H9 (cell line): ENCODE results near the gene AGPAT1. TPM values are rescaled to one million over a fixed set of nuclear protein-coding genes. Genes with fewer than 3 reads are reported as not detected.

Experiments used
- DNase-seq: peaks from one replicate; pipeline ENCODE4 v3.0.0-alpha.2; 2017
- H2AFZ ChIP-seq: one replicate; pipeline ENCODE4 v1.6.1; 2013; ENCODE audit warnings: mild to moderate bottlenecking, low read length, control low read depth, moderate library complexity
- H2AK5ac ChIP-seq: 2 replicates; pipeline ENCODE4 v1.6.1; 2013; ENCODE audit warnings: low read length, control low read depth, mixed read lengths; ENCODE audit not compliant: insufficient read length
- H2BK120ac ChIP-seq: one replicate; pipeline ENCODE4 v1.6.1; 2013; ENCODE audit warnings: low read depth, mild to moderate bottlenecking, low read length, control low read depth, inconsistent platforms; ENCODE audit not compliant: poor library complexity, severe bottlenecking
- H2BK12ac ChIP-seq: 2 replicates; pipeline ENCODE4 v1.6.1; 2013; ENCODE audit warnings: low read length, control low read depth, mixed read lengths, low read depth; ENCODE audit not compliant: insufficient read length
- H2BK15ac ChIP-seq: 2 replicates; pipeline ENCODE4 v1.6.1; 2013; ENCODE audit warnings: low read depth, low read length, control low read depth
- H2BK20ac ChIP-seq: one replicate; pipeline ENCODE4 v1.6.1; 2013; ENCODE audit warnings: low read depth, mild to moderate bottlenecking, low read length, control low read depth, inconsistent platforms; ENCODE audit not compliant: poor library complexity, severe bottlenecking
- H2BK5ac ChIP-seq: 2 replicates; pipeline ENCODE4 v1.6.1; 2013; ENCODE audit warnings: low read length, control low read depth, mixed read lengths; ENCODE audit not compliant: insufficient read length
- H3K14ac ChIP-seq: 2 replicates; pipeline ENCODE4 v1.6.1; 2013; ENCODE audit warnings: low read length, control low read depth; ENCODE audit not compliant: insufficient read depth
- H3K18ac ChIP-seq: 2 replicates; pipeline ENCODE4 v1.6.1; 2013; ENCODE audit warnings: low read depth, mild to moderate bottlenecking, mixed read lengths, low read length, control low read depth; ENCODE audit not compliant: insufficient read length
- H3K23ac ChIP-seq: 2 replicates; pipeline ENCODE4 v1.6.1; 2013; ENCODE audit warnings: low read length, control low read depth, mixed read lengths, low read depth; ENCODE audit not compliant: insufficient read length
- H3K23me2 ChIP-seq: 2 replicates; pipeline ENCODE4 v1.6.1; 2013; ENCODE audit warnings: low read depth, mild to moderate bottlenecking, mixed read lengths, low read length, control low read depth; ENCODE audit not compliant: insufficient read length, poor library complexity, severe bottlenecking
- H3K27ac ChIP-seq: 2 replicates; pipeline ENCODE4 v1.5.1; 2013; ENCODE audit warnings: low read length, control low read depth, mixed read lengths, low read depth; ENCODE audit not compliant: insufficient read length
- H3K27me3 ChIP-seq: 2 replicates; pipeline ENCODE4 v1.6.1; 2013; ENCODE audit warnings: low read length, control low read depth, inconsistent platforms; ENCODE audit not compliant: insufficient read depth
- H3K4ac ChIP-seq: 2 replicates; pipeline ENCODE4 v1.6.1; 2013; ENCODE audit warnings: low read depth, mild to moderate bottlenecking, control low read depth, inconsistent platforms, low read length, moderate library complexity
- H3K4me1 ChIP-seq: 2 replicates; pipeline ENCODE4 v1.6.1; 2013; ENCODE audit warnings: low read length, control low read depth, inconsistent platforms; ENCODE audit not compliant: insufficient read depth
- H3K4me2 ChIP-seq: 2 replicates; pipeline ENCODE4 v1.6.1; 2013; ENCODE audit warnings: low read length, control low read depth, mixed read lengths; ENCODE audit not compliant: insufficient read length, insufficient read depth
- H3K56ac ChIP-seq: 2 replicates; pipeline ENCODE4 v1.6.1; 2013; ENCODE audit warnings: low read depth, mild to moderate bottlenecking, mixed read lengths, low read length, control low read depth; ENCODE audit not compliant: insufficient read length
- H3K79me1 ChIP-seq: 2 replicates; pipeline ENCODE4 v1.6.1; 2013; ENCODE audit warnings: low read depth, mild to moderate bottlenecking, moderate library complexity, low read length, control low read depth, inconsistent platforms; ENCODE audit not compliant: insufficient read depth, poor library complexity, severe bottlenecking
- H3K79me2 ChIP-seq: 2 replicates; pipeline ENCODE4 v1.6.1; 2013; ENCODE audit warnings: low read length, control low read depth, inconsistent platforms; ENCODE audit not compliant: insufficient read depth
- H3K9ac ChIP-seq: 2 replicates; pipeline ENCODE4 v1.6.1; 2013; ENCODE audit warnings: low read length, control low read depth, mixed read lengths; ENCODE audit not compliant: insufficient read length; ENCODE audit errors: extremely low read depth
- H3K9me3 ChIP-seq: one replicate; pipeline ENCODE4 v1.6.1; 2013; ENCODE audit warnings: low read depth, low read length, inconsistent platforms; ENCODE audit not compliant: control insufficient read depth
- H3T11ph ChIP-seq: one replicate; pipeline ENCODE4 v1.6.1; 2013; ENCODE audit warnings: mild to moderate bottlenecking, low read length, control low read depth, inconsistent platforms
- H4K20me1 ChIP-seq: one replicate; pipeline ENCODE4 v1.6.1; 2013; ENCODE audit not compliant: control insufficient read depth, insufficient read length, insufficient read depth
- H4K5ac ChIP-seq: 2 replicates; pipeline ENCODE4 v1.6.1; 2013; ENCODE audit warnings: low read depth, mild to moderate bottlenecking, mixed read lengths, low read length, control low read depth; ENCODE audit not compliant: insufficient read length
- H4K8ac ChIP-seq: replicated peaks from 2 replicates; pipeline ENCODE4 v1.6.1; 2013; ENCODE audit warnings: low read length, control low read depth, mixed read lengths, low read depth; ENCODE audit not compliant: insufficient read length
- H4K91ac ChIP-seq: 2 replicates; pipeline ENCODE4 v1.6.1; 2013; ENCODE audit warnings: low read depth, mild to moderate bottlenecking, moderate library complexity, mixed read lengths, low read length, control low read depth; ENCODE audit not compliant: insufficient read length
- H3K27ac Mint-ChIP-seq, 3 experiments: 2 replicates in 2 of 3; 3 replicates in 1 of 3; pipeline ENCODE4 v1.8.0; 2020 to 2021; ENCODE audit warnings: mixed read lengths in 3 of 3, mild to moderate bottlenecking in 1 of 3, moderate library complexity in 1 of 3
- H3K27me3 Mint-ChIP-seq: 2 replicates; pipeline ENCODE4 v1.8.0; 2021; ENCODE audit warnings: low read depth, mild to moderate bottlenecking, moderate library complexity, mixed read lengths
- H3K36me3 Mint-ChIP-seq, 3 experiments: 2 replicates in 2 of 3; 3 replicates in 1 of 3; pipeline ENCODE4 v1.8.0; 2020 to 2021; ENCODE audit warnings: low read depth in 3 of 3, mixed read lengths in 3 of 3; ENCODE audit not compliant: insufficient read depth in 1 of 3
- H3K4me1 Mint-ChIP-seq, 2 experiments: 2 replicates each; pipeline ENCODE4 v1.8.0; 2020; ENCODE audit warnings: mixed read lengths in 2 of 2
- H3K4me3 Mint-ChIP-seq, 2 experiments: 2 replicates in 1 of 2; 3 replicates in 1 of 2; pipeline ENCODE4 v1.8.0; 2020 to 2021; ENCODE audit warnings: mild to moderate bottlenecking in 2 of 2, mixed read lengths in 2 of 2, moderate library complexity in 1 of 2
- H3K9me3 Mint-ChIP-seq, 2 experiments: 2 replicates in 1 of 2; 3 replicates in 1 of 2; pipeline ENCODE4 v1.8.0; 2020; ENCODE audit warnings: mild to moderate bottlenecking in 2 of 2, mixed read lengths in 2 of 2, moderate library complexity in 1 of 2
- CTCF ChIP-seq: fragments of 200-600 bp; sonication (generic); conservative IDR thresholded peaks from 3 replicates; pipeline ENCODE4 v1.8.0; 2021; ENCODE audit warnings: antibody characterized with exemption, mild to moderate bottlenecking
- WGBS: extraction: QIAGEN DNeasy Blood & Tissue Kit; methylation state at CpG from one replicate; pipeline ENCODE4 v1.1.7; 2013; ENCODE audit warnings: missing lambda C conversion rate, low lambda C conversion rate, mixed read lengths; ENCODE audit not compliant: insufficient read length; ENCODE audit errors: extremely low coverage; 5-methylcytosine and 5-hydroxymethylcytosine counted together
- total RNA-seq: library from RNA; stranded (reverse); gene quantifications from 2 replicates; pipeline ENCODE4 v1.2.1, GENCODE V29; 2021

The AGPAT1 gene
- total RNA-seq, 1 experiment from 2014 or later: 89.5 TPM

GRCh38 chr6:32224696-32225095 is 48.8 kb upstream of the AGPAT1 start:
- Mint-ChIP-seq H3K9me3 (no peaks in the 10 kb centered on the region), H3K27ac (no peak overlapping the region), H3K4me3 (no peak overlapping the region), H3K27me3 (peaks cover 13% of the 10 kb centered on the region), H3K36me3 (no peaks in the 10 kb centered on the region; a peak in 1 of 7 replicates), H3K4me1 (peaks cover 18% of the 10 kb centered on the region in 2 experiments)
- H3K4me1 ChIP-seq: 0 out of 2 replicates have a peak, but pooled peaks cover 6% of the 10 kb centered on the region
- H3K23ac ChIP-seq: no peak overlapping the region
- TF ChIP-seq CTCF: no peak
- no peak overlapping the region for H2BK20ac ChIP-seq
- H2BK5ac ChIP-seq: no peak overlapping the region
- H3K9ac ChIP-seq: no peak overlapping the region
- no peak overlapping the region for H3K4ac ChIP-seq
- no peaks in the 10 kb centered on the region for H3K27me3 ChIP-seq
- H4K91ac ChIP-seq: no peak overlapping the region
- no CpG with 5 or more reads among the region's 2 CpGs for WGBS
- no peak overlapping the region for H2BK12ac ChIP-seq
- no peak overlapping the region for H3K18ac ChIP-seq
- no peaks in the 10 kb centered on the region for H3K79me1 ChIP-seq
- no peak overlapping the region for H4K8ac ChIP-seq
- no peak for DNase-seq
- H3K23me2 ChIP-seq: no peaks in the 10 kb centered on the region
- no peak overlapping the region for H2BK15ac ChIP-seq
- no peak overlapping the region for H3K4me2 ChIP-seq
- H3K27ac ChIP-seq: no peak overlapping the region
- no peak overlapping the region for H2AK5ac ChIP-seq
- H3K56ac ChIP-seq: no peak overlapping the region
- H2BK120ac ChIP-seq: no peak overlapping the region
- no peak overlapping the region for H3T11ph ChIP-seq
- H2AFZ ChIP-seq: no peak overlapping the region
- no peaks in the 10 kb centered on the region for H3K9me3 ChIP-seq
- H3K79me2 ChIP-seq: no peaks in the 10 kb centered on the region
- no peak overlapping the region for H4K5ac ChIP-seq
- H3K14ac ChIP-seq: no peak overlapping the region
- H4K20me1 ChIP-seq: no peaks in the 10 kb centered on the region
